GM18951 (cell line): Measurements from ENCODE around the gene GEN1.
A peak's percentile ranks its signal among the peaks of the same experiment; 100 is the strongest.

Experiments used
- POLR2A ChIP-seq: IDR thresholded peaks from 4 replicates; pipeline ENCODE4 v1.6.1; 2011; ENCODE audit warnings: mild to moderate bottlenecking; ENCODE audit not compliant: insufficient read length, insufficient read depth; ENCODE audit errors: extremely low read depth
- in situ Hi-C: fragments of 300-500 bp; cut with MboI; formaldehyde crosslinking; loops from one replicate; pipeline ENCODE4 v1.12.0; 2022; ENCODE audit warnings: low sequenced_read_pairs, mixed read lengths, inconsistent platforms; ENCODE audit not compliant: unreplicated experiment

The GEN1 gene

DNA sequence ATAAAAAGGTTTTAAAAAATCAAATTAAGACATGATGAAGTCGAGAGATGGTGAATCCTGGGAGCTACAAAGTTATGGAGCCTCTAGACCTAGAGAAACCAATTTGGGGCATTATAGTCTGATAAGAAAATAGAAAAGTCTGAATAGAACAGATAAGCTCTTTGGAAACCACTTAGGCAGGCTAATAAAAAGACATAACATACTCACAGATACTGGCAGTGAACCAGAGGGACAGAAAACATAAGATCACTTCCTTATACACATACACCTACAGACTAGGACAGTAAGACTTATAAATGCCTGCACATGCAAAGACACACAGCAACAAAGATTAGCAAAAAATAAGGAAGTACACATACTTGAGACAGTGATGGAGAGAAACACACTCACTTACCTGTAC, 20.3 kb upstream of the GEN1 start:
- TF ChIP-seq POLR2A: no peak
- in situ Hi-C loops: no loop called here

DNA sequence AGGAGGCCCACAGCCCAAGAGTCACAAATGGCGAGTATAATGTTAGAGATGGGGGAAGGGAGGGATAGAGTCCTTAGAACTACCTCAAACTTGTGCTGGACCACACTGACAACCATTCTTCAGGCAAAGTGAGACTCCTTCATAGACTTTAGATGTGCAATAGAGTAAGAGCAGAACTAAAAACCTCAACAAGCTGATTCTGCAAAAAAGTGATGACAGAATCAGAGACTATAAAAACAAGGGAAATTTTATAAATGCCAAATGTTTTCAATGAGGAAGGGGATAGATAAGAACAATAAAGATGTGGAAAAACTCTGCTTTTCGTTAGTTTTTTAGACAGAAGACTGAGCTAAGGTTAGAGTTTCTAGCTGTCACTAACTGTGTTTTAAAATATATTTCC, 18.1 kb upstream of the GEN1 start:
- TF ChIP-seq POLR2A: no peak
- in situ Hi-C loops: no loop called here

DNA sequence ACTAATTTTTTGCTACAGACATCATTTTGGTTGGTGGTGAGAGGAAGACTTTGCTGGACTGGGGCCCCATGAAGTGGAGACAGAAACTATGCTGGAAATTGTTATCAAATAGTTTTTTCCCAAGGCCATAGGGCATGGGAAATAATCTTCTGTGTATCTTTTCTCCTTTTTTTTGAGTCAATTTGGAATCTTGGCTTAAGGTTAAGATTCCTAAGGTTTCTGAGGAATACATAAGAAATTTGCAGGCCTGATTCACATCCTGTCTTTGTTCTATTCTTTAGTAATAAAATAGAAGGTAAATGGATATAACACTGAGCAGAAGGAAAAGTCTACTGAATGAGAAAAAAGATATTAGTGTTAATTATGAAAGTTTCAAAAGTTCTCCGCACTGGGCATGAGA, 16.9 kb upstream of the GEN1 start:
- in situ Hi-C loops: no loop called here
- no peak for TF ChIP-seq POLR2A

DNA sequence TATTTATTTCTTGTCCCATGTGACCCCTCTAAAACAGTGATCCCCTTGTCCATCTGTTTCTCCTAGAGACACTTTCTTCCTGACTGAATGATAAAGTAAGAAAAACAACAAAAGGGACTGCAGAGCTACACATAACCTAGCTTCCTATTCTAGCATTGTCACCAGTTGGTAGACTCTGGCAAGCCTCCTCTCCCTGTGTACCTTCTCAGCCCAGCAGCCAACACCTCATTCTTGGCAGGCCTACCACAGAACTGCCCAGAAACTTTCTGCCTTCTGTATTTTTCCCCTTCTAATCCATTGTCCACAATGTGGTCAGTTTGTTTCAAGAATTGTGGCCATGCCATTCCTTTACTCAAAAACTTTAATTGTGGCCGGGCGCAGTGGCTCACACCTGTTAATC, 13.7 kb upstream of the GEN1 start:
- in situ Hi-C loops: no loop called here
- TF ChIP-seq POLR2A: no peak

DNA sequence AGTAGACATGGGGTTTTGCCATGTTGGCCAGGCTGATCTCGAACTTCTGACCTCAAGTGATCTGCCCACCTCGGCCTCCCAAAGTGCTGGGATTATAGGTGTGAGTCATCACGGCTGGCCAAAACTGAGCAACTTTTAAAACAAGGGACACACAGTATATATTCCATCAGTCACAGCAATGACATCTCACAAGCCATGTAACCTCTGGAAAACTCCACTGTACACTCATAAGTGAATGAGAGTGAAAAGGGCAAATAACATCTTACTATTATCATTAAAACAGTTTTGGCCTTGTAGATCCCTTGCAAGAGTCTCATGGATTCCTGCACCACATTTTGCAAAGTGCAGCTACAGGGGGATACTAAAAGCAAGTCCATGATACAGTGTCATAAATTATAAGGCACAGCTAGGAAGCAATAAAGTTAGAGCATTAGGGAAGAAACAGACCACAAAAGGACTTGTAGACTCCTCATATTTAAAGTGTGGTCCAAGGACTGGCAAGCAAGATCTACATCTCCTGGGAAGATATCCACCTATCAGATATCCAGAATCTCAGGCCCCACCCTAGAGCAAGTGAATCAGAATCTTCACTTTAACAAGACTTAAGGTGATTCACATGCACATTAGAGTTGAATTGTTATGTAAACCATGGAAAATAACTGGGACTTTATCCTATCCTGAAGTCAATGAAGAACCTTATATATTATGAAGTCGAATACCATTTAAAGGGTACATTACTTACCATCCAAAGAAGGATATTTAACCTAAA, 6.1 kb upstream of the GEN1 start:
- TF ChIP-seq POLR2A: no peak
- in situ Hi-C loops: no loop called here

DNA sequence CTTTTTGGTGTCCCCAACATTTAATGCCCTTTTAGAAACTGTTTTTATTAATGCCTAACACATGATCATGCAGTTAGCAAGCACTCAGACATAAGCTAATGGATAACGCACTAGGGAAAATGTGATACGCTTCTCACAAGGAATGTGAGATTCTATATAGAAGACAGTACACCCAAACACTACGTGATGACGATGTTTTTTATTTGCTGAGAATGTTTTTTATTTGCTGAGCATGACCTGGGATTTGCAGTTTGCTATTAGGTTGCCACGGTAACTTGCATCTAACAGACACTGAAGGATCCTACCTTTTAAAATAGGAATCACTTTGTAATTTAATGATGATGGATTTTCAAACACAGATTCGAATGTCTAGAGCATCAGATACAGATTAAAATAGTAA, 5.2 kb upstream of the GEN1 start:
- in situ Hi-C loops: no loop called here
- TF ChIP-seq POLR2A: no peak

DNA sequence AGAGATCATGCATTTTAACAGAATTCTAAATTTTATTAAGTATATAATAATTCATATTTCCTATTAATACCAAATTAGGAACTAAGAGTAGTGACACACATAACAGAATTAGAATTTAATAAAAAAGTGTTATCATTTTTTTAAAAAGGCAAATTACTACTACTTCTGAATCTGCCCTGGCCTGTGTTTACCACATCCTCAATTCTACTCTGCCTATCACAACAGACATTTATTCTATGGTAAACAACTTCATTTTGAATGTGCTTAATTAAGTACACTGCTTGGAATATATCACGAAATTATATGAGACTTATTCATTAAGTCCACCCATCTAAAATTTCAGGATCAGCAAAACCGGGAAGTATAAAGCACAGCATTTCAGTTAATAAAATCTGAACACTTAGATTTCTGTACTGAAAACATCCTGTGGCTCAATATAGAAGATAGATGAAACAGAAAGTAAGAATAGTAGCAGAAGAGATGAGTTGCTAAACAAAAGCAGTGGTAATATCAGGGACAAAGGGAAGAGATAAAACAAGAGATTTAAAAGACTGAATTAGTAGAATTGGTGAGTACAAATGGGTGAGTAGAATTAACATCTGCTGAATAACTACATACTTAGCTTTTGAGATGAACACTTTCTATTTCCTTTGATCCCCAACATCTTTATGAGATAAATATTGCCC, 4.0 kb upstream of the GEN1 start:
- TF ChIP-seq POLR2A: no peak
- in situ Hi-C loops: no loop called here

DNA sequence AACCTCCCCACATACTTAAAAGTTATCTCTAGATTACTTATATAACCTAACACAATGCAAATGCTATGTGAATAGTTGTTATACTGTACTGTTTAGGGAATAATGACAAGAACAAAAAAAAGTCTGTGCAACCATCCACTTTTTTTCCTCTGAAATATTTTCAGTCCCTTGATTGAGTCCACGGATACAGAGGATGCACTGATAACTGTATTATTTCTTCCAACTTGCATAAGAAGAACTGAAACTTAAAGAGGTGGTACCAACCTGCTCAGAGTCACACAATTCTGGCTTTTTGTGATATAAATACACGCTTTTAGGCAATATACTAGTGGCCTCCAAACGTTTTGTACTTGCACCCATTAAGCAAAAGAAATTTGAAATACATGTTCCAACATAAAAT, 1.7 kb upstream of the GEN1 start:
- in situ Hi-C loops: no loop called here
- no peak for TF ChIP-seq POLR2A

DNA sequence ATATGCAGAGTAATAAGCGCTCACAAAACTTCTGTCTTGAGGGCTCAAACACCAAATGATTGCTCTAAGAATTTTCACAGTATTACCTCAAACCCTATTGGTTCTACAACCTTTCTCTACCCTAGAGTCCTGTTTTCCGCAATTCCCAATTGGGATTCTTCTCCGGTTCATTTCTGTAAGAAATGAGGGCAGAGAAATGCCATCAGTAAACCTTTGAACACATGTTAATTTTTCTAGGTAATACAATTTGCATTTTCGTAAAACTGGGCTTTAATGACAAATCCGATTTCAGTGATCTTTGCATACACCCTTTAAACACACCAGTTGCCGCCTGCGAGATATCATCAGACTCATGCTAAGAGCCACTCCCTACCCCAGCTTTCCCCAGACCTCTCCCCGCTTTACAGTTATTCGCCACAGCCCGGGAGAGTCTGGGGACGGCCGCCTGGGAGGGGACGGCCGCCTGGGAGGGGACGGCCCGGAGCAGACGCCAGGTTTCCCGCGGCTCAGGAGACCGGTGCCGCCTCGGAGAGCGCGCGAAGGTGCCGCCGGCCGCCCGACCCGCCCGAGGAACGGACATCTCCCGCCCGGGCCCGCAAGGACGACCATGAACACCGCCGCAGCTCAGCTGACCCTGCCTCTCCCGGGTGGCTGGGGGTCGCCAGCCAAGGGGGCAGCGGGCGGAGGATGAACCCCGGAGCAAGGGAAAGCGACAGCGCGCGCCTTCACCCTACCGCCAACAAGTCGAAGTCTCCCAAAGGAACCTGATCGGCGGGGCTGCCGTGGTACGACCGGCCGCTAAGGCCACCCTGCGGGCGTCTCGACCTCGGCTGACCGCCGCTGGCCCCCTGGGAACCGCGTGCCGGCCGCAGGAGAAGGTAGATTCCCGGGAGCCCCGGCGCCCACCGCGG, 791 bp upstream of the GEN1 start:
- in situ Hi-C loops: no loop called here
- peak; percentile 64 for TF ChIP-seq POLR2A

DNA sequence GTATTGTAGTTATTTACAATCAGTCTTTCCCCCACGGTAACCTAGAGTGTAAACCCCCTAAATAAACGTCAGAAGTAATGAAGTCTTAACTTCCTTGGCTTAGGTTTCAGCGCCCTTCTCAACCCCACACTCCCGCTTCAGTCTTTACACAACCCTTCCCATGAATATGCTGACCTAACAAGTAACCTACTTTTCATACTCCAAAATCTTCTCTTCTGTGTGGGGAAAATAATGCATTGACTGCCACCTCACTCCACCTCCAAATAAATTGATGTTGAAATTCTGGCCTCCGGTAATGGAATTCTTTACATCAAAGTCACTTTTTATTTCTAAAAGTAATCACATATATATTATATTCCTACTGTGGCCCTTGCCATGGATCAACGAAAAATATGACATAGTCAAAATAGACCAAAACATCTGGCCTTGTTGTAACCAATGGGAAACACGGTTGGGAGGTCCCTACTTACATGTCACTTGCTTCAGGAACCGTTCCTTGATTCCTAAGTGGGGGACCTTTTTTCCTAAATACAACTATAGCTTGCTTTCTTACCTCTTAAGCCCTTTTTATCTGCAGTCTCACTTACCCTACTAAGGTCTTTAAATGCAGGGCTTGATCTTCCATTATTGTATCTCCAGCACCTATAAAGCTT, 961 bp downstream of the GEN1 start:
- in situ Hi-C loops: no loop called here
- no peak for TF ChIP-seq POLR2A

DNA sequence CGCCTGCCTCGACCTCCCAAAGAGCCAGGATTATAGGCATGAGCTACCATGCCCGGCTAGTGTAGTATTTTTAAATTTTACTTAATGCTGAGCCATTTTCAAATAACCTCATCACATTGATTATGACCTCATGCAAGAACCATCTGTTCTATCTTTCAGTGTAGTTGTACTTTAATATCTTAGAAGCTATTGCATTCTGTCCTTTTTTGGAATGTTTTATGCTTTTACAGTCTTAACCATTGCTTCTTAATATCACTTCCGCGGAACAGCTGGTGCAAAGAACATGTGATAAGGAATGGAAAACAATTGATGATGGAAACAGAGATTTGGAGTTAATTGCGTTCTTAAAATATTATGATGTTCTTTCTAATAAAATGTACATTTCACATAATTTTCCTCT, 2.7 kb downstream of the GEN1 start:
- in situ Hi-C loops: no loop called here
- no peak for TF ChIP-seq POLR2A

DNA sequence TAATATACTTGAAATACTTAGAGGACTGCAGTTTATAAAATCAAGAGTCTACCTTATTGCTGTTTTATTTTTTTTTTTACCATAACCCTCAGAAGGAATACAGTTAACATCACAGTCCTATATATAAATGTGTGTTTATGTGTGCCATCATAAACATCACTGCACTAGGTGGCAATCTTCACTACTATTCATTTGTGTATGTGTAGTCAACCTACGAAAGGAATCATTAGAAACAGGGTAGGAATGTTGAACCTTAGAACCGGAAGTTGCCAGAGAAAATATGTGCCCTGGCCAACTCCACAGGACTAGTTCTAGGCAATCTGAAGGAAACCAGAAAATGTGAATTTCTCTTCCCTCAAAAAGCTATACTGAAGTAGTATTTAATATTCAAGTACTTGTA, 3.4 kb downstream of the GEN1 start:
- TF ChIP-seq POLR2A: no peak
- in situ Hi-C loops: no loop called here

DNA sequence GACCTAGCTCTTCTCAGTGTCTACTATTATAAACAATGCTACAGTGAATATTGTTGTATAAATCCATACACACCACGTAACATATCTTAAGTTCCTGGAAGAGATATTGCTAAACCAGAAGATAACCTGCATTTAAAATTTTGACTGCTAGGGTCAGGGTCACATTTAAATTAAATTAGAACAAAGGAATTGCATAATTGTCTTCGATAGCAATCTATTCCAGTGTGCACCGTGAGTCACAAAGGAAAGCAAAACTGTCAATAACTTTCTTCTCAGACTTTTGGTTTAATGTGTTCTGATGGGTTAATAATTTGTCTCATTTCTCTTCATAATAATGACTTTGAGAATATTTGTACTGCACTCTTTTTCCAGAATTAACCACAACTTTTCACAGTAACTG, 4.2 kb downstream of the GEN1 start:
- in situ Hi-C loops: no loop called here

More for the DNA sequence above, 4.2 kb downstream of the GEN1 start:
- no peak for TF ChIP-seq POLR2A
